SK-N-MC (cell line): ENCODE data around the gene GPR39.

Experiments used
- EZH2 ChIP-seq: fragments of 200-600 bp; sonication (generic); IDR thresholded peaks from one replicate; pipeline ENCODE4 v1.6.1; 2017; ENCODE audit warnings: antibody characterized with exemption
- FOXP2 ChIP-seq: optimal IDR thresholded peaks from 2 replicates; pipeline ENCODE3; 2011; ENCODE audit warnings: mild to moderate bottlenecking, moderate library complexity; ENCODE audit not compliant: insufficient read depth; ENCODE audit errors: extremely low read length, control extremely low read depth
- POLR2AphosphoS5 ChIP-seq: IDR thresholded peaks from 2 replicates; pipeline ENCODE4 v1.6.1; 2012; ENCODE audit warnings: mild to moderate bottlenecking, low read depth, low read length, borderline replicate concordance

DNA sequence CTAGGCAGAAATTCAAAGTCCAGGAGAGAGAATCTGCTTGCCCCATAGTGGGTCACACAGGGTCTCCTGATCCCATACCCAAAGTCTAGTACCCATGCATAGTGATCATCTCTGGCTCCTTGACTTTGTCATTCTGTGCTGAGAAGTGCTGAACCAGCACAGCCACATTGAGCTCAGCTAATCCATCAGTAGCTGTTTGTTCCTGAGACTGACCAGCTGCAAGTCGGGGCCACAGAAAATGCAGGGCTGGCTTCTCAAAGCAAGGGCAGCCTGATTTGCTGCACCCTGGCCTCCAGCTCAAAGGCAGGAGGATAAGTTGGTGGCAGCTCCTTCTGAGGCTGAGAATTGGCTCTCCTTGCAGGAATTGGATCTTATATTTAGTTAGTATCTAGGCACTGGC lies 181.2 kb downstream of the GPR39 start:
- TF ChIP-seq POLR2AphosphoS5 (no peak), EZH2 (no peak), FOXP2 (no peak)
